Stimulated activated naive CD8-positive, alpha-beta T cell treated with anti-CD3 and anti-CD28 coated beads, Interleukin-15, Interleukin-2, amounts not matched to agents 100 ng/mL and 50 ng/mL, for 24 hours (primary cell): ENCODE data around the gene RB1.
"Not testable (repeated sequence)": the region's sequence is repeated elsewhere in the genome, so short reads cannot be mapped to it uniquely, and the experiment has no call there.

Experiments used
- H3K27ac Mint-ChIP-seq: one replicate; pipeline ENCODE4 v1.8.0; 2021; ENCODE audit warnings: mild to moderate bottlenecking, mixed read lengths
- H3K27me3 Mint-ChIP-seq: one replicate; pipeline ENCODE4 v1.8.0; 2021; ENCODE audit warnings: mixed read lengths
- H3K36me3 Mint-ChIP-seq: one replicate; pipeline ENCODE4 v1.8.0; 2021; ENCODE audit warnings: low read depth, mixed read lengths
- H3K4me1 Mint-ChIP-seq: one replicate; pipeline ENCODE4 v1.8.0; 2021; ENCODE audit warnings: low read depth, mixed read lengths
- H3K4me3 Mint-ChIP-seq: one replicate; pipeline ENCODE4 v1.8.0; 2021; ENCODE audit warnings: mild to moderate bottlenecking, mixed read lengths
- H3K9me3 Mint-ChIP-seq: one replicate; pipeline ENCODE4 v1.8.0; 2021; ENCODE audit warnings: mixed read lengths

RB1 gene

GRCh38 chr13:48355524-48355923, 52.0 kb downstream of the RB1 start:
- not testable (repeated sequence) for H3K4me3 Mint-ChIP-seq, H3K27me3 Mint-ChIP-seq, H3K27ac Mint-ChIP-seq, H3K4me1 Mint-ChIP-seq
- peaks cover 29% of the 10 kb centered on the region for H3K9me3 Mint-ChIP-seq
- peaks cover 50% of the 10 kb centered on the region for H3K36me3 Mint-ChIP-seq

- Mint-ChIP-seq H3K4me1 (no peaks in the 10 kb centered on the region), H3K9me3 (peaks cover 29% of the 10 kb centered on the region), H3K27me3 (no peaks in the 10 kb centered on the region), H3K4me3 (no peak overlapping the region), H3K27ac (no peak overlapping the region), H3K36me3 (peaks cover 40% of the 10 kb centered on the region)
Measured at GRCh38 chr13:48356750-48357149, 53.2 kb downstream of the RB1 start.

GRCh38 chr13:48369988-48370387, 66.4 kb downstream of the RB1 start:
- Mint-ChIP-seq H3K9me3 (peaks cover 3% of the 10 kb centered on the region), H3K36me3 (peaks cover 32% of the 10 kb centered on the region), H3K4me1 (no peaks in the 10 kb centered on the region), H3K27me3 (no peaks in the 10 kb centered on the region), H3K4me3 (no peak overlapping the region), H3K27ac (no peak overlapping the region)

- Mint-ChIP-seq H3K4me3 (no peak overlapping the region), H3K4me1 (no peaks in the 10 kb centered on the region), H3K9me3 (peaks cover 3% of the 10 kb centered on the region), H3K27me3 (no peaks in the 10 kb centered on the region), H3K27ac (no peak overlapping the region), H3K36me3 (peaks cover 36% of the 10 kb centered on the region)
Measured at GRCh38 chr13:48370815-48371214, 67.3 kb downstream of the RB1 start.

GRCh38 chr13:48377857-48378256, 74.3 kb downstream of the RB1 start:
- Mint-ChIP-seq H3K27ac (no peak overlapping the region), H3K4me1 (no peaks in the 10 kb centered on the region), H3K4me3 (no peak overlapping the region), H3K27me3 (no peaks in the 10 kb centered on the region), H3K36me3 (peaks cover 50% of the 10 kb centered on the region), H3K9me3 (peaks cover 3% of the 10 kb centered on the region)

GRCh38 chr13:48380581-48380980, 77.0 kb downstream of the RB1 start:
- H3K27me3 Mint-ChIP-seq: no peaks in the 10 kb centered on the region
- H3K36me3 Mint-ChIP-seq: peaks cover 54% of the 10 kb centered on the region
- no peaks in the 10 kb centered on the region for H3K9me3 Mint-ChIP-seq
- H3K4me3 Mint-ChIP-seq: no peak overlapping the region
- no peak overlapping the region for H3K27ac Mint-ChIP-seq
- no peaks in the 10 kb centered on the region for H3K4me1 Mint-ChIP-seq

- H3K36me3 Mint-ChIP-seq: peaks cover 65% of the 10 kb centered on the region
- H3K4me1 Mint-ChIP-seq: no peaks in the 10 kb centered on the region
- H3K4me3 Mint-ChIP-seq: no peak overlapping the region
Measured at GRCh38 chr13:48383384-48383783, 79.8 kb downstream of the RB1 start.

GRCh38 chr13:48386816-48387215, 83.3 kb downstream of the RB1 start:
- Mint-ChIP-seq H3K27me3 (no peaks in the 10 kb centered on the region), H3K4me1 (no peaks in the 10 kb centered on the region), H3K27ac (no peak overlapping the region), H3K4me3 (no peak overlapping the region), H3K9me3 (peaks cover 7% of the 10 kb centered on the region), H3K36me3 (peaks cover 73% of the 10 kb centered on the region)

More at GRCh38 chr13:48383384-48383783, 79.8 kb downstream of the RB1 start:
- Mint-ChIP-seq H3K9me3 (no peaks in the 10 kb centered on the region), H3K27ac (no peak overlapping the region), H3K27me3 (no peaks in the 10 kb centered on the region)

- Mint-ChIP-seq H3K9me3 (peaks cover 18% of the 10 kb centered on the region), H3K4me1 (no peaks in the 10 kb centered on the region), H3K4me3 (no peak overlapping the region), H3K36me3 (peaks cover 83% of the 10 kb centered on the region), H3K27ac (no peak overlapping the region), H3K27me3 (no peaks in the 10 kb centered on the region)
Measured at GRCh38 chr13:48391257-48391656, 87.7 kb downstream of the RB1 start.

GRCh38 chr13:48393030-48393697, 89.6 kb downstream of the RB1 start:
- Mint-ChIP-seq H3K4me3 (no peak overlapping the region), H3K4me1 (peaks cover 2% of the 10 kb centered on the region), H3K27me3 (no peaks in the 10 kb centered on the region), H3K27ac (no peak overlapping the region), H3K9me3 (peaks cover 18% of the 10 kb centered on the region), H3K36me3 (peaks cover 80% of the 10 kb centered on the region)

GRCh38 chr13:48393698-48394085, 90.1 kb downstream of the RB1 start:
- H3K27ac Mint-ChIP-seq: no peak overlapping the region
- no peaks in the 10 kb centered on the region for H3K27me3 Mint-ChIP-seq
- peaks cover 7% of the 10 kb centered on the region for H3K4me1 Mint-ChIP-seq
- H3K9me3 Mint-ChIP-seq: peaks cover 18% of the 10 kb centered on the region
- no peak overlapping the region for H3K4me3 Mint-ChIP-seq
- peaks cover 74% of the 10 kb centered on the region for H3K36me3 Mint-ChIP-seq

- Mint-ChIP-seq H3K4me3 (no peak overlapping the region), H3K36me3 (peaks cover 43% of the 10 kb centered on the region), H3K27ac (no peak overlapping the region), H3K4me1 (peaks cover 36% of the 10 kb centered on the region), H3K27me3 (no peaks in the 10 kb centered on the region), H3K9me3 (peaks cover 11% of the 10 kb centered on the region)
Measured at GRCh38 chr13:48397744-48398143, 94.2 kb downstream of the RB1 start.

GRCh38 chr13:48398450-48399095, 95.0 kb downstream of the RB1 start:
- Mint-ChIP-seq H3K27me3 (no peaks in the 10 kb centered on the region), H3K9me3 (peaks cover 6% of the 10 kb centered on the region), H3K4me3 (no peak overlapping the region)

GRCh38 chr13:48400090-48400694, 96.6 kb downstream of the RB1 start:
- Mint-ChIP-seq H3K36me3 (peaks cover 23% of the 10 kb centered on the region), H3K4me3 (no peak overlapping the region), H3K27ac (peak overlapping the region; percentile 7), H3K27me3 (no peaks in the 10 kb centered on the region), H3K4me1 (peaks cover 50% of the 10 kb centered on the region), H3K9me3 (peaks cover 6% of the 10 kb centered on the region)

More at GRCh38 chr13:48398450-48399095, 95.0 kb downstream of the RB1 start:
- H3K27ac Mint-ChIP-seq: no peak overlapping the region
- peaks cover 35% of the 10 kb centered on the region for H3K36me3 Mint-ChIP-seq
- peaks cover 43% of the 10 kb centered on the region for H3K4me1 Mint-ChIP-seq

- Mint-ChIP-seq H3K27ac (peak overlapping the region; percentile 73), H3K36me3 (peaks cover 17% of the 10 kb centered on the region), H3K4me1 (peaks cover 50% of the 10 kb centered on the region), H3K9me3 (no peaks in the 10 kb centered on the region), H3K27me3 (no peaks in the 10 kb centered on the region), H3K4me3 (peak overlapping the region; percentile 28)
Measured at GRCh38 chr13:48400850-48401291, 97.3 kb downstream of the RB1 start.
